Suprapubic skin (tissue), 3 donors: Measurements from ENCODE around the gene OR6C1.
"Not testable (repeated sequence)": the region's sequence is repeated elsewhere in the genome, so short reads cannot be mapped to it uniquely, and the experiment has no call there.

Experiments
- POLR2AphosphoS5 ChIP-seq, 3 donors: sonication (generic); formaldehyde crosslinking; IDR thresholded peaks; one replicate each; pipeline ENCODE4 v1.6.1; 2017; ENCODE audit warnings: antibody characterized with exemption in 3 of 3
- TF ChIP-seq, protein P1 (sequence below), 2 donors: fragments of 200-600 bp in 1 of 2; fragments of 450-650 bp in 1 of 2; sonication (generic) in 1 of 2; IDR thresholded peaks; one replicate each; pipeline ENCODE4 v1.5.1; 2016 to 2019; ENCODE audit warnings: antibody characterized with exemption in 2 of 2, mild to moderate bottlenecking in 1 of 2, moderate library complexity in 1 of 2

DNA sequence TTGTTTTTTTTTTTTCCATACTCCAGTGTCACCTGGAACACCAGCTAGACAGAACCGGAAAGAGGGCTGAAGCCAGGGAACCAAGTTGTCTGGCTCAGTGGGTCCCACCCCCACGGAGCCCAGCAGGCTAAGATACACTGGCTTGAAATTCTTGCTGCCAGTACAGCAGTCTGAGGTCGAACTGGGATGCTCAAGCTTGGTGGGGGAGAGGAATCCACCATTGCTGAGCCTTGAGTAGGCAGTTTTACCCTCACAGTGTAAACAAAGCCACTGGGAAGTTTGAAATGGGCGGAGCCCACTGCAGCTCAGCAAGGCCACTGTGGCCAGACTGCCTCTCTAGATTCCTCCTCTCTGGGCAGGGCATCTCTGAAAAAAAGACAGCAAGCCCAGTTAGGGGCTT lies 41.2 kb downstream of the OR6C1 start:
- TF ChIP-seq, protein P1, sequence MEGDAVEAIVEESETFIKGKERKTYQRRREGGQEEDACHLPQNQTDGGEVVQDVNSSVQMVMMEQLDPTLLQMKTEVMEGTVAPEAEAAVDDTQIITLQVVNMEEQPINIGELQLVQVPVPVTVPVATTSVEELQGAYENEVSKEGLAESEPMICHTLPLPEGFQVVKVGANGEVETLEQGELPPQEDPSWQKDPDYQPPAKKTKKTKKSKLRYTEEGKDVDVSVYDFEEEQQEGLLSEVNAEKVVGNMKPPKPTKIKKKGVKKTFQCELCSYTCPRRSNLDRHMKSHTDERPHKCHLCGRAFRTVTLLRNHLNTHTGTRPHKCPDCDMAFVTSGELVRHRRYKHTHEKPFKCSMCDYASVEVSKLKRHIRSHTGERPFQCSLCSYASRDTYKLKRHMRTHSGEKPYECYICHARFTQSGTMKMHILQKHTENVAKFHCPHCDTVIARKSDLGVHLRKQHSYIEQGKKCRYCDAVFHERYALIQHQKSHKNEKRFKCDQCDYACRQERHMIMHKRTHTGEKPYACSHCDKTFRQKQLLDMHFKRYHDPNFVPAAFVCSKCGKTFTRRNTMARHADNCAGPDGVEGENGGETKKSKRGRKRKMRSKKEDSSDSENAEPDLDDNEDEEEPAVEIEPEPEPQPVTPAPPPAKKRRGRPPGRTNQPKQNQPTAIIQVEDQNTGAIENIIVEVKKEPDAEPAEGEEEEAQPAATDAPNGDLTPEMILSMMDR (IDR thresholded peaks at IDR 0.05): not testable (repeated sequence)
- TF ChIP-seq POLR2AphosphoS5 (IDR thresholded peaks at IDR 0.05): not testable (repeated sequence)
